NB4 (cell line): ENCODE data around the gene GCSAM.

Experiments used
- DNase-seq: peaks from one replicate; pipeline ENCODE4 v3.0.0; 2010; ENCODE audit warnings: low read depth
- H3K4me3 ChIP-seq: one replicate; pipeline ENCODE4 v1.5.1; 2011; ENCODE audit warnings: mild to moderate bottlenecking, low read depth, low read length, moderate library complexity
- MYC ChIP-seq: IDR thresholded peaks from 2 replicates; pipeline ENCODE4 v1.6.1; 2011; ENCODE audit warnings: low read depth, low read length
- POLR2A ChIP-seq: IDR thresholded peaks from 2 replicates; pipeline ENCODE4 v1.6.1; 2011; ENCODE audit warnings: mild to moderate bottlenecking; ENCODE audit not compliant: insufficient read length; ENCODE audit errors: extremely low read depth
- TF ChIP-seq, protein P1 (sequence below): IDR thresholded peaks from 2 replicates; pipeline ENCODE4 v1.6.1; 2011; ENCODE audit warnings: low read depth, low read length
- TF ChIP-seq, protein P2 (sequence below): IDR thresholded peaks from one replicate; pipeline ENCODE4 v1.5.1; 2012; ENCODE audit warnings: low read depth, low read length

Gene GCSAM

DNA sequence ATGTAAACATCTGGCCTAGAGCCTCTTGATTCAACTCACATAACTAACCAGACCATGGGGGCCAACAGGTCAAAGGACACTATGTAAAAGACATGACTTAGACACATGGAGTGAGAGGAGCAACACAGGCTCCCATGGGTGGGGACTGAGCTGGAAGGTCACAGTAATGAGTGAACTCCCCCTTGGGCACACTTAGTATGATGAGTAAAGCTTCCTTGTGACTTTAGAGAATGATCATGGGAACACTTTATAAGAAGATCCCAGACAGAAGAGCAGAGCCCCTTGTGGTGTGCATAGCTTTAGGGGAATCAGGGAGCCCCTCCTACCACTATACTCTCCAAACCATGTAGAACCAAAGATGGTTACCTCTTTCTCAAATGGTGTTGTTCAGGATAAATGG lies 10.2 kb downstream of the GCSAM start:
- DNase-seq, result no peak
- H3K4me3 ChIP-seq, result no peak overlapping the region
- TF ChIP-seq, protein P1, sequence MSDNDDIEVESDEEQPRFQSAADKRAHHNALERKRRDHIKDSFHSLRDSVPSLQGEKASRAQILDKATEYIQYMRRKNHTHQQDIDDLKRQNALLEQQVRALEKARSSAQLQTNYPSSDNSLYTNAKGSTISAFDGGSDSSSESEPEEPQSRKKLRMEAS, result no peak
- TF ChIP-seq MYC (no peak), POLR2A (no peak)
- TF ChIP-seq, protein P2, sequence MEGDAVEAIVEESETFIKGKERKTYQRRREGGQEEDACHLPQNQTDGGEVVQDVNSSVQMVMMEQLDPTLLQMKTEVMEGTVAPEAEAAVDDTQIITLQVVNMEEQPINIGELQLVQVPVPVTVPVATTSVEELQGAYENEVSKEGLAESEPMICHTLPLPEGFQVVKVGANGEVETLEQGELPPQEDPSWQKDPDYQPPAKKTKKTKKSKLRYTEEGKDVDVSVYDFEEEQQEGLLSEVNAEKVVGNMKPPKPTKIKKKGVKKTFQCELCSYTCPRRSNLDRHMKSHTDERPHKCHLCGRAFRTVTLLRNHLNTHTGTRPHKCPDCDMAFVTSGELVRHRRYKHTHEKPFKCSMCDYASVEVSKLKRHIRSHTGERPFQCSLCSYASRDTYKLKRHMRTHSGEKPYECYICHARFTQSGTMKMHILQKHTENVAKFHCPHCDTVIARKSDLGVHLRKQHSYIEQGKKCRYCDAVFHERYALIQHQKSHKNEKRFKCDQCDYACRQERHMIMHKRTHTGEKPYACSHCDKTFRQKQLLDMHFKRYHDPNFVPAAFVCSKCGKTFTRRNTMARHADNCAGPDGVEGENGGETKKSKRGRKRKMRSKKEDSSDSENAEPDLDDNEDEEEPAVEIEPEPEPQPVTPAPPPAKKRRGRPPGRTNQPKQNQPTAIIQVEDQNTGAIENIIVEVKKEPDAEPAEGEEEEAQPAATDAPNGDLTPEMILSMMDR, result no peak

DNA sequence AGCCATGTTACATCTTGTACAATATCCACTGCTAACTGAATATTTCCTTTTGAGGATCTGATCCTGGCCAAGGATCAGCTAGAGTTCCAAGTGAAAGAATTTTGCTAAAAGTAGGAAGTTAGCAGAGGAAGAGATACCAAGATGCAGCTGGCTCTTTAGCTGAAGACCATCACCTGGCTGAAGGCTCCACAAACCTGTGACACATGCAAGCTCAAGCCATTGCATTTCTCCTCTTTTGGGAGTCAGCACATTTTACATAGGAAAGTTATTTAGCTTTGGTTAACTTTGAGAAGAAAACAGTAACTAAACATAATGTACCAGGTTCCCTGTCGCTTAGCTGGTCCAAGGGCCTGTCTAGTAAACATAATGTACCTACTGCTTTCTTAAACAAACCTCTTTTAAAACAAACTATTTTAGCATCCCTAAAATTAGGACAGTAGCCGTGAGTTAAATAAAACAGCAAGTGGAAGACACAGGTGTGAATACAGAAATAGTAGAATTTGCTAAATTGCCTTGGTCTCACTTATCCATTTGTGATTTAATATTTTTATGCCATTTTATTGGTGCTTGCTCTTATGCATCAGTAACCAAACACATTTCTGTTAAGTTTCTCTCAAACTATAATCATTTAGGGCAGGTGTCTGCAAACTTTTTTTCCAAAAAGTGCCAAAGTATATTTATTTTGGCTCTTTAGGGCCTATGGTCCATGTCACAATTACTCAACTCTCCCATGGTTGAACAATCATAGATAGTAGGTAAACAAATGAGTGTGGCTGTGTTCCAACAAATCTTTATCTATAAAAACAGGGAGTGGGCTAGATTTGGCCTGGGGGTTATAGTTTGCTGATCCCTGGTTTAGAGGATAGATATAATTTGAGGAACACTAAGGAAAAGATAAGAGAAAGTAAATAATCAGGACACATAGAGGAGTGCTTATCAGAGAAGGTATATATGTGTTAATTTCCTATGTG lies 11.2 kb downstream of the GCSAM start:
- no peak overlapping the region for H3K4me3 ChIP-seq
- TF ChIP-seq, protein P1, result no peak
- TF ChIP-seq, protein P2, result no peak
- TF ChIP-seq MYC (no peak), POLR2A (no peak)
- no peak for DNase-seq

DNA sequence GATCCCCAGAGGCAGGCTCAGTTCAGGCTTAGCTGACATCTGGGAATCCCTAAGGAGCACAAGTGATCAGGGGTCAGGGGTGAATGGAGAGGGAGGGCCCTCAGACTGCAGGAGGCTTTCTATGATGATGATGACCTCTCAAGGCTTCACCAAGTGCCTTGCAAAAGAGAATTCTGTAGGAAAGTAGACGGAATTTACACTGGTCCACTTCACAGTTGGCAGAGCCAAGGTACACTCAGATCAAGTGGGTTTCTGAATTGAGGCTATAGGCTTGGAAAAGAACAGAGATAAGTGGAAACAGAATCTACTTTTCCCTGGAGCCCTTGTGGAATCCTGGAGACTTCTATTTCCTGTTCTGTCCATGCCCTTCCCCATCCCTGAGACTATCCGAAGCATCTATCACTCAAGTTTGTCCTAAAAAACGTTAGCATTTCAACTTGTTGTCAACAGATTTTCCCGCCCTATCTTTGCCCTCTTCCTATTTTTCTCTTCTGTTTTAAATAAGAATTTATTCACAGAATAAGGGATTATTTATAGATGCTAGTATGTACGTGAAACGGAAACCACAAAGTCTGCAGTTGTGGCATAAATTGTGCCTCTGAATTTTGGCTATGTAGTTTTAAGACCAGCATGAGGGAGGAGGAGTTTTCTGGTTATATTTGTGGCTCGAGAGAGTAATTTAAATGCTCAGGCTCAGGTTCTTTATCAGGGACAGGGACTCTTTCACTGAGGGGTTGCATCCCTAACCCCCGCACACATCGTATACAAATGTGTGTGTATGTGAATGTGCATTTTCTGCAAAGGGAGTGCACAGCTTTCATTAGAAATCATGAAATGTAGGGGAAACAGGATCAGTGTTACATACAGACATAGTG lies 12.8 kb downstream of the GCSAM start:
- H3K4me3 ChIP-seq, result no peak overlapping the region
- DNase-seq, result no peak
- TF ChIP-seq, protein P1, result no peak
- no peak for TF ChIP-seq POLR2A
- TF ChIP-seq, protein P2, result no peak
- no peak for TF ChIP-seq MYC

DNA sequence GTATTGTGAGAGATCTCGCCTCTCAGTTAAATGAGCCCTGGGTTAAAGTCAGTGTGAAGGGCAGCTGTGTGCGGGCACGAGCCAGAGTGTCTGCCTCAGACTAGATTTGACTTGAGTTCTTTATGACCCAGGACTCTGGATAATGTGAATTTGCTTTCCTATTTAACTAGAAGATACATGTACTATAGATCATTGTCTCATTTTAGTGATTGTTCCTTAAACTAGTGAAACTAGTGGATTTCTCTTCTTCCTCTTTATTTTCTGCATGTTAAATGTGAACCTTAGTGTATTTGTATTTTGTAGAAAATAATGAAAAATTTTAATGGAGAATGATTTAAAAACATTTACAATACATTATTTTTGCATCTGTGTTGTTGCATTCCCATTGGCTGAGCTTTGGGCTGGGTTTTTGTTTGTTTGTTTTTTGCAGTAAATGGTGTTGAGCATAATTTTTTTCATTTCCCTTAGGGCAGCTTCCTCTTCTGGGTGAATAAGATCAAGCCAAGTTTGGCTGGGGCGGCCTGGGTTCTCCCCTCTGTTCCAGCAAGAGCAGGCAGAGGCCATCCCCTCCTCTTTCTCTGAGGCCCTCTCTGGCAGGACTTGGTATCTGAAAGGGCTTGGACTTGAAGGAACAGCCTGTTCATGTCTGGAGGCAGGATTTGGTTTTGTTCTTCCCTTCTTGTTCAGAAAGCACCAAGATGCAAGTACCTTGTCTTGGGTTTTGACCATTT lies 15.0 kb downstream of the GCSAM start:
- peak; percentile 13 for DNase-seq
- H3K4me3 ChIP-seq, result no peak overlapping the region
- no peak for TF ChIP-seq POLR2A
- TF ChIP-seq, protein P1, result no peak
- TF ChIP-seq, protein P2, result no peak
- TF ChIP-seq MYC, result no peak

DNA sequence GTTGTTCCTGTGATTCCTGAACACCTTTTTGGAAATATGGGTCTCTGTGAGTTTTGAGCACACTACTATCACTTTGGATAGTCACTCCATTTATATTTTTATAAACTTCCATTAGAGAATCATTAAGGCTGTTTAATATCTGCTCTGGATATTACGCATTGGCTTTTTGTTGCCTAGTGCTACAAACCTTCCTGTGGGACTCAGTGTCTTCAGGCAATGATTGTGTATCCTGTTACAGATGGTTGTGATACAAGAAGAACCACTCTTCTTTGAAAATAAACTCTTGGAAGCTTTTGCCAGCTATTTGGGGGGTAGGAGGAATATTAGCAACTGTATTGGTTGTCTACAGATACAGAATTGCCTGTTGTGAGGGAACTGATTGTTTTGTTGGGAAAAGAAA lies 15.6 kb downstream of the GCSAM start:
- DNase-seq, result no peak
- no peak overlapping the region for H3K4me3 ChIP-seq
- TF ChIP-seq, protein P2, result no peak
- no peak for TF ChIP-seq POLR2A
- TF ChIP-seq, protein P1, result no peak
- no peak for TF ChIP-seq MYC
